T1000 (cell line): Measurements from ENCODE around the gene SIK2.

Source experiments
- DNase-seq: peaks from one replicate; lab custom pipeline; 2025; ENCODE audit warnings: mixed read lengths; lab: John Stamatoyannopoulos, UW

The SIK2 gene

GRCh38 chr11:111582163-111582562, 20.1 kb upstream of the SIK2 start:
- DNase-seq: no peak

GRCh38 chr11:111582881-111583280, 19.4 kb upstream of the SIK2 start:
- no peak for DNase-seq

GRCh38 chr11:111585371-111585770, 16.9 kb upstream of the SIK2 start:
- no peak for DNase-seq

GRCh38 chr11:111586388-111586831, 15.8 kb upstream of the SIK2 start:
- DNase-seq: no peak

GRCh38 chr11:111589114-111589513, 13.1 kb upstream of the SIK2 start:
- no peak for DNase-seq

GRCh38 chr11:111589886-111590499, 12.3 kb upstream of the SIK2 start:
- no peak for DNase-seq

GRCh38 chr11:111591187-111591960, 10.9 kb upstream of the SIK2 start:
- no peak for DNase-seq

GRCh38 chr11:111592491-111592890, 9.8 kb upstream of the SIK2 start:
- no peak for DNase-seq

- DNase-seq: no peak
Measured at GRCh38 chr11:111596319-111596718, 5.9 kb upstream of the SIK2 start.

- no peak for DNase-seq
Measured at GRCh38 chr11:111598148-111598547, 4.1 kb upstream of the SIK2 start.

GRCh38 chr11:111598559-111598958, 3.7 kb upstream of the SIK2 start:
- DNase-seq: no peak

GRCh38 chr11:111601636-111601978, 642 bp upstream of the SIK2 start:
- DNase-seq: no peak

GRCh38 chr11:111602865-111603610, 789 bp downstream of the SIK2 start:
- DNase-seq: no peak

- DNase-seq: no peak
Measured at GRCh38 chr11:111603611-111604130, 1.4 kb downstream of the SIK2 start.

- DNase-seq: no peak
Measured at GRCh38 chr11:111604392-111605009, 2.3 kb downstream of the SIK2 start.

- DNase-seq: no peak
Measured at GRCh38 chr11:111605681-111606080, 3.4 kb downstream of the SIK2 start.

GRCh38 chr11:111606986-111607385, 4.7 kb downstream of the SIK2 start:
- DNase-seq: no peak

GRCh38 chr11:111607751-111608150, 5.5 kb downstream of the SIK2 start:
- DNase-seq: no peak

- DNase-seq: no peak
Measured at GRCh38 chr11:111612224-111612623, 10.0 kb downstream of the SIK2 start.

GRCh38 chr11:111617286-111617685, 15.0 kb downstream of the SIK2 start:
- no peak for DNase-seq

- DNase-seq: no peak
Measured at GRCh38 chr11:111620518-111620917, 18.3 kb downstream of the SIK2 start.

- DNase-seq: no peak
Measured at GRCh38 chr11:111623527-111624030, 21.3 kb downstream of the SIK2 start.
